GM23338 (cell line): ENCODE data around the gene ENPEP. TPM values are rescaled to one million over a fixed set of nuclear protein-coding genes. Genes with fewer than 3 reads are reported as not detected.

Source experiments
- ATAC-seq: fragments of 200-7000 bp; cut with Tn5 transposase; 3 replicates; pipeline ENCODE4 v1.9.1; 2020
- DNase-seq: peaks from one replicate; pipeline ENCODE4 v3.0.0-alpha.2; 2015; ENCODE audit warnings: low spot score
- H2AFZ ChIP-seq: fragments of 200-600 bp; sonication (generic); 2 replicates; pipeline ENCODE4 v1.8.0; 2016; ENCODE audit warnings: antibody characterized with exemption, mild to moderate bottlenecking, moderate library complexity
- H3F3A ChIP-seq: fragments of 200-600 bp; sonication (generic); replicated peaks from 2 replicates; pipeline ENCODE4 v1.8.0; 2017; ENCODE audit warnings: antibody characterized with exemption, mixed run types, low read depth
- H3K27ac ChIP-seq: fragments of 200-600 bp; sonication (generic); 2 replicates; pipeline ENCODE4 v1.6.1; 2016; ENCODE audit warnings: low read depth
- H3K27me3 ChIP-seq: fragments of 200-600 bp; sonication (generic); 2 replicates; pipeline ENCODE4 v1.8.0; 2016; ENCODE audit warnings: mild to moderate bottlenecking, mixed run types, moderate library complexity; ENCODE audit not compliant: insufficient read depth
- H3K36me3 ChIP-seq: fragments of 200-600 bp; sonication (generic); 2 replicates; pipeline ENCODE4 v1.8.0; 2016; ENCODE audit warnings: mild to moderate bottlenecking; ENCODE audit not compliant: insufficient read depth
- H3K4me1 ChIP-seq: fragments of 200-600 bp; sonication (generic); 2 replicates; pipeline ENCODE4 v1.8.0; 2016; ENCODE audit warnings: mild to moderate bottlenecking, moderate library complexity; ENCODE audit not compliant: insufficient read depth
- H3K4me2 ChIP-seq: fragments of 200-600 bp; sonication (generic); 2 replicates; pipeline ENCODE4 v1.7.1; 2017; ENCODE audit warnings: mixed run types
- H3K4me3 ChIP-seq: fragments of 200-600 bp; sonication (generic); 2 replicates; pipeline ENCODE4 v1.6.1; 2016; ENCODE audit warnings: mixed run types
- H3K79me2 ChIP-seq: fragments of 200-600 bp; sonication (generic); replicated peaks from 2 replicates; pipeline ENCODE4 v1.8.0; 2017; ENCODE audit warnings: mild to moderate bottlenecking; ENCODE audit not compliant: insufficient read depth
- H3K9me2 ChIP-seq: fragments of 200-600 bp; sonication (generic); 2 replicates; pipeline ENCODE4 v1.8.0; 2017; ENCODE audit not compliant: insufficient read depth
- H4K20me1 ChIP-seq: fragments of 200-600 bp; sonication (generic); replicated peaks from 2 replicates; pipeline ENCODE4 v1.8.0; 2017; ENCODE audit warnings: mild to moderate bottlenecking; ENCODE audit not compliant: insufficient read depth
- H3K27ac Mint-ChIP-seq: 2 replicates; pipeline ENCODE4 v1.8.0; 2020; ENCODE audit warnings: inconsistent platforms, mild to moderate bottlenecking, moderate library complexity, mixed read lengths
- H3K27me3 Mint-ChIP-seq: 3 replicates; pipeline ENCODE4 v1.8.0; 2022; ENCODE audit warnings: low read depth, mild to moderate bottlenecking, moderate library complexity, mixed read lengths, inconsistent platforms; ENCODE audit not compliant: insufficient read depth, poor library complexity
- H3K36me3 Mint-ChIP-seq: 3 replicates; pipeline ENCODE4 v1.8.0; 2021; ENCODE audit warnings: low read depth, mild to moderate bottlenecking, inconsistent platforms, moderate library complexity, mixed read lengths
- H3K4me1 Mint-ChIP-seq: 3 replicates; pipeline ENCODE4 v1.8.0; 2020; ENCODE audit warnings: mild to moderate bottlenecking, inconsistent platforms, mixed read lengths
- H3K4me3 Mint-ChIP-seq: 3 replicates; pipeline ENCODE4 v1.8.0; 2021; ENCODE audit warnings: moderate library complexity, mild to moderate bottlenecking, inconsistent platforms, mixed read lengths
- H3K9me3 Mint-ChIP-seq: 3 replicates; pipeline ENCODE4 v1.8.0; 2020; ENCODE audit warnings: moderate library complexity, mild to moderate bottlenecking, inconsistent platforms, mixed read lengths
- CREB1 ChIP-seq: fragments of 250-450 bp; sonication (Bioruptor Pico); IDR thresholded peaks from 2 replicates; pipeline ENCODE4 v1.5.0; 2020; ENCODE audit warnings: low read depth, mild to moderate bottlenecking, moderate library complexity
- EZH2 ChIP-seq: fragments of 200-600 bp; sonication (generic); IDR thresholded peaks from one replicate; pipeline ENCODE4 v1.8.0; 2017; ENCODE audit warnings: antibody characterized with exemption, mild to moderate bottlenecking, low read depth; ENCODE audit not compliant: unreplicated experiment
- JUNB ChIP-seq: IDR thresholded peaks from one replicate; pipeline ENCODE4 v1.6.1; 2016; ENCODE audit warnings: antibody characterized with exemption; ENCODE audit not compliant: unreplicated experiment
- STAT1 ChIP-seq: IDR thresholded peaks from one replicate; pipeline ENCODE4 v1.6.1; 2016; ENCODE audit warnings: antibody characterized with exemption; ENCODE audit not compliant: unreplicated experiment
- ZNF114 ChIP-seq: fragments of 250-450 bp; sonication (Bioruptor Pico); IDR thresholded peaks from 2 replicates; pipeline ENCODE4 v1.5.0; 2020; ENCODE audit warnings: mild to moderate bottlenecking, moderate library complexity
- ZNF331 ChIP-seq: fragments of 250-450 bp; sonication (Bioruptor Pico); IDR thresholded peaks from 2 replicates; pipeline ENCODE4 v1.5.0; 2020; ENCODE audit warnings: low read depth, mild to moderate bottlenecking, moderate library complexity
- ZNF462 ChIP-seq: fragments of 250-450 bp; sonication (Bioruptor Pico); IDR thresholded peaks from 2 replicates; pipeline ENCODE4 v1.5.0; 2020; ENCODE audit warnings: mild to moderate bottlenecking, moderate library complexity
- polyA plus RNA-seq: library from polyadenylated mRNA; unstranded; fragments of >200 nt; fragmentation: Nextera tagmentation; extraction: Ambion mirVana; gene quantifications from 2 replicates; pipeline ENCODE4 v1.2.1, GENCODE V29; 2016
- total RNA-seq: library from RNA; depleted of rRNA; stranded (reverse); fragments of >200 nt; shearing (Covaris generic); gene quantifications from 2 replicates; pipeline ENCODE4 v1.2.3, GENCODE V29; 2014

ENPEP gene
- total and polyA plus RNA-seq, 2 experiments from 2014 or later: 0.79 to 1.5 TPM

GRCh38 chr4:110550260-110550659 is 74.3 kb downstream of the ENPEP start:
- Histone ChIP-seq H3K27ac (no peak overlapping the region), H2AFZ (no peak overlapping the region), H3K4me2 (no peak overlapping the region), H3F3A (no peaks in the 10 kb centered on the region), H3K4me3 (no peak overlapping the region), H3K27me3 (no peaks in the 10 kb centered on the region), H3K36me3 (no peaks in the 10 kb centered on the region), H4K20me1 (peaks cover 3% of the 10 kb centered on the region; the same call in 1 of the 2 replicates), H3K9me2 (peaks cover 4% of the 10 kb centered on the region; the same call in 1 of the 2 replicates), H3K79me2 (no peaks in the 10 kb centered on the region), H3K4me1 (no peaks in the 10 kb centered on the region)
- TF ChIP-seq STAT1: no peak
- no peak for TF ChIP-seq ZNF114 (CRISPR knock-in tag)
- TF ChIP-seq EZH2: no peak
- TF ChIP-seq ZNF462: no peak
- H3K27me3 Mint-ChIP-seq: no peaks in the 10 kb centered on the region
- DNase-seq (no peak), ATAC-seq (no peak)
- no peak overlapping the region for H3K4me3 Mint-ChIP-seq
- peaks cover 4% of the 10 kb centered on the region; the same call in 1 of the 3 replicates for H3K4me1 Mint-ChIP-seq
- no peaks in the 10 kb centered on the region for H3K9me3 Mint-ChIP-seq
- no peaks in the 10 kb centered on the region for H3K36me3 Mint-ChIP-seq
- H3K27ac Mint-ChIP-seq: no peak overlapping the region

GRCh38 chr4:110553197-110553596 is 77.2 kb downstream of the ENPEP start:
- Histone ChIP-seq H3K4me3 (no peak overlapping the region), H3K9me2 (no peaks in the 10 kb centered on the region), H3K4me1 (no peaks in the 10 kb centered on the region), H3K4me2 (no peak overlapping the region), H3F3A (no peaks in the 10 kb centered on the region), H2AFZ (no peak overlapping the region), H3K27me3 (no peaks in the 10 kb centered on the region), H3K79me2 (no peaks in the 10 kb centered on the region), H3K27ac (no peak overlapping the region), H4K20me1 (peaks cover 3% of the 10 kb centered on the region; the same call in 1 of the 2 replicates), H3K36me3 (no peaks in the 10 kb centered on the region)
- Mint-ChIP-seq H3K27ac (no peak overlapping the region), H3K4me3 (no peak overlapping the region), H3K4me1 (peaks cover 4% of the 10 kb centered on the region; the same call in 1 of the 3 replicates), H3K36me3 (no peaks in the 10 kb centered on the region), H3K9me3 (no peaks in the 10 kb centered on the region), H3K27me3 (no peaks in the 10 kb centered on the region)
- no peak for DNase-seq
- no peak for ATAC-seq
- TF ChIP-seq ZNF462 (no peak), CREB1 (CRISPR knock-in tag) (no peak), JUNB (no peak), ZNF331 (no peak)
